K562 (cell line): Measurements from ENCODE around the gene COL5A1. TPM values are rescaled to one million over a fixed set of nuclear protein-coding genes. Genes with fewer than 3 reads are reported as not detected.

ENCODE experiments used
- ATAC-seq: fragments of 200-7000 bp; cut with Tn5 transposase; 3 replicates; pipeline ENCODE4 v1.9.1; 2020; ENCODE audit warnings: moderate library complexity
- BruUV-seq: library from RNA; stranded (reverse); fragments of 400-500 nt; replicated peaks from 2 replicates; lab custom pipeline; 2021; lab: Mats Ljungman, UMichigan
- CTCF ChIA-PET: fragments of 300-600 bp; formaldehyde crosslinking; extraction: SDS; loops from one replicate; lab custom pipeline; 2021; ENCODE audit warnings: low intra/inter-chr PET ratio; lab: Yijun Ruan, JAX
- POLR2A ChIA-PET: fragments of 300-600, 350-650 bp; sonication (Branson Sonifier 250); formaldehyde crosslinking; extraction: SDS; loops from one replicate; lab custom pipeline; 2021; ENCODE audit warnings: antibody characterized with exemption, inconsistent platforms; lab: Yijun Ruan, JAX
- DNase-seq, 4 experiments: peaks; one replicate each; pipeline versions ENCODE4 v3.0.0 to v3.0.0-alpha.2; 2011 to 2018; ENCODE audit warnings: low spot score in 3 of 4, mixed read lengths in 3 of 4; ENCODE audit errors: extremely low read depth in 1 of 4
- FAIRE-seq: peaks from 2 replicates; lab custom pipeline; 2011; peaks lifted over from hg19 to GRCh38; lab: Jason Lieb, UNC
- H2AFZ ChIP-seq: 2 replicates; pipeline ENCODE4 v1.6.0; 2011; ENCODE audit warnings: low read depth, low read length, control low read depth, inconsistent platforms
- H3K27ac ChIP-seq: fragments of 200-600 bp; 3 replicates; pipeline ENCODE4 v1.8.0; 2011; ENCODE audit warnings: low read depth, mild to moderate bottlenecking, control low read depth, inconsistent platforms, low read length, moderate library complexity, mixed read lengths; ENCODE audit errors: extremely low read depth
- H3K27me3 ChIP-seq, 2 experiments: fragments of 300-600 bp in 1 of 2; 2 replicates in 1 of 2; 3 replicates in 1 of 2; pipeline versions ENCODE4 v1.6.0 to v1.8.0; 2011; ENCODE audit warnings: inconsistent platforms in 2 of 2, low read length in 2 of 2, mild to moderate bottlenecking in 1 of 2, mixed read lengths in 1 of 2, moderate library complexity in 1 of 2; ENCODE audit not compliant: control insufficient read depth in 2 of 2, insufficient read depth in 2 of 2
- H3K36me3 ChIP-seq: fragments of 300-600 bp; 3 replicates; pipeline ENCODE4 v1.8.0; 2011; ENCODE audit warnings: mild to moderate bottlenecking, low read length, inconsistent platforms; ENCODE audit not compliant: control insufficient read depth, insufficient read depth
- H3K4me1 ChIP-seq, 2 experiments: fragments of 200-600 bp in 1 of 2; replicated peaks in 1 of 2; 2 replicates in 1 of 2; 3 replicates in 1 of 2; pipeline versions ENCODE4 v1.5.1 to v1.8.0; 2011; ENCODE audit warnings: inconsistent platforms in 2 of 2, low read length in 2 of 2, mild to moderate bottlenecking in 1 of 2, mixed read lengths in 1 of 2, moderate library complexity in 1 of 2; ENCODE audit not compliant: control insufficient read depth in 2 of 2, insufficient read depth in 2 of 2
- H3K4me2 ChIP-seq: 2 replicates; pipeline ENCODE4 v1.6.1; 2011; ENCODE audit warnings: low read length, control low read depth, inconsistent platforms, mixed read lengths; ENCODE audit not compliant: insufficient read depth
- H3K4me3 ChIP-seq: fragments of 200-600 bp; sonication (generic), shearing (Covaris generic); 2 replicates; pipeline ENCODE4 v1.5.1; 2016; ENCODE audit warnings: control low read depth, inconsistent platforms
- H3K79me2 ChIP-seq: fragments of 200-600 bp; 3 replicates; pipeline ENCODE4 v1.8.0; 2011; ENCODE audit warnings: low read length, inconsistent platforms; ENCODE audit not compliant: control insufficient read depth, insufficient read depth
- H3K9ac ChIP-seq, 2 experiments: 2 replicates each; pipeline versions ENCODE4 v1.6.0 to v1.6.1; 2011; ENCODE audit warnings: low read depth in 2 of 2, low read length in 2 of 2, control low read depth in 1 of 2, inconsistent platforms in 1 of 2, mild to moderate bottlenecking in 1 of 2, mixed read lengths in 1 of 2; ENCODE audit not compliant: insufficient read depth in 1 of 2
- H3K9me1 ChIP-seq: one replicate; pipeline ENCODE4 v1.6.0; 2011; ENCODE audit warnings: inconsistent platforms, mild to moderate bottlenecking, low read length, moderate library complexity; ENCODE audit not compliant: control insufficient read depth, insufficient read depth
- H3K9me3 ChIP-seq: replicated peaks from 2 replicates; pipeline ENCODE4 v1.5.1; 2011; ENCODE audit warnings: low read depth, low read length, inconsistent platforms; ENCODE audit not compliant: control insufficient read depth, insufficient read depth
- H4K20me1 ChIP-seq: replicated peaks from 2 replicates; pipeline ENCODE4 v1.6.1; 2011; ENCODE audit warnings: low read length, inconsistent platforms, mixed read lengths; ENCODE audit not compliant: control insufficient read depth, insufficient read depth
- HDAC8 ChIP-seq: fragments of 450-650 bp; IDR thresholded peaks from 2 replicates; pipeline ENCODE4 v1.6.1; 2016; ENCODE audit warnings: mild to moderate bottlenecking, missing genetic modification characterization, moderate library complexity, missing compliant biosample characterization
- JUND ChIP-seq, 2 experiments: IDR thresholded peaks; 2 replicates in 1 of 2; 3 replicates in 1 of 2; pipeline ENCODE4 v1.6.1; 2011; ENCODE audit warnings: borderline replicate concordance in 2 of 2, low read depth in 2 of 2, low read length in 2 of 2, improper control_type of control experiment in 1 of 2, missing biosample characterization in 1 of 2, missing genetic modification characterization in 1 of 2, missing genetic modification reagents in 1 of 2
- KHSRP ChIP-seq: fragments of 450-650 bp; IDR thresholded peaks from 2 replicates; pipeline ENCODE4 v1.6.1; 2017
- MEF2D ChIP-seq: conservative IDR thresholded peaks from 2 replicates; pipeline ENCODE4 v1.6.1; 2016; ENCODE audit warnings: low read depth, missing genetic modification characterization, missing compliant biosample characterization
- PTRF ChIP-seq: fragments of 450-650 bp; IDR thresholded peaks from 2 replicates; pipeline ENCODE4 v1.6.1; 2016; ENCODE audit warnings: mild to moderate bottlenecking, missing genetic modification characterization, missing compliant biosample characterization
- RUNX1 ChIP-seq: sonication (generic); IDR thresholded peaks from 2 replicates; pipeline ENCODE4 v1.6.1; 2016; ENCODE audit warnings: antibody characterized with exemption, low read depth
- SOX6 ChIP-seq: fragments of 450-650 bp; IDR thresholded peaks from 2 replicates; pipeline ENCODE4 v1.6.1; 2014; ENCODE audit warnings: mild to moderate bottlenecking
- SREBF2 ChIP-seq: sonication (generic); formaldehyde crosslinking; IDR thresholded peaks from 2 replicates; pipeline ENCODE4 v1.4.0; 2020; ENCODE audit warnings: mild to moderate bottlenecking, missing genetic modification reagents
- ZNF124 ChIP-seq: sonication (generic); formaldehyde crosslinking; IDR thresholded peaks from 2 replicates; pipeline ENCODE4 v1.8.1; 2022; ENCODE audit warnings: missing genetic modification reagents
- ZNF507 ChIP-seq: conservative IDR thresholded peaks from 2 replicates; pipeline ENCODE4 v1.6.1; 2017; ENCODE audit warnings: missing genetic modification characterization, missing compliant biosample characterization
- ZNF592 ChIP-seq: fragments of 450-650 bp; IDR thresholded peaks from 2 replicates; pipeline ENCODE4 v1.6.1; 2017; ENCODE audit warnings: antibody characterized with exemption, mild to moderate bottlenecking
- ZNF77 ChIP-seq: fragments of 250-450 bp; sonication (Bioruptor Pico); IDR thresholded peaks from 2 replicates; pipeline ENCODE4 v1.5.0; 2020
- WGBS: fragments of 100-300 bp; shearing (Covaris generic); methylation state at CpG from one replicate; pipeline ENCODE4 v1.1.6; 2016; ENCODE audit warnings: low coverage, mixed read lengths; ENCODE audit not compliant: insufficient coverage; ENCODE audit errors: missing lambda C conversion rate; 5-methylcytosine and 5-hydroxymethylcytosine counted together
- in situ Hi-C: fragments of 300-500 bp; cut with MboI; formaldehyde crosslinking; loops from 4 replicates; pipeline ENCODE4 v1.15.0; 2018; ENCODE audit warnings: inconsistent platforms, mixed read lengths
- intact Hi-C: fragments of 100-400 bp; cut with micrococcal nuclease; formaldehyde crosslinking; loops from 2 replicates; pipeline ENCODE4 v1.14.2; 2022
- polyA plus RNA-seq, 8 experiments: library from polyadenylated mRNA; depleted of rRNA in 4 of 8; stranded (reverse) in 5 of 8; unstranded in 3 of 8; fragments of >200 nt; fragmentation: Nextera tagmentation in 2 of 8; fragmentation: Illumina TruSeq in 1 of 8; extraction: Ambion mirVana in 2 of 8; extraction: Trizol in 1 of 8; gene quantifications; 2 replicates each; pipeline versions ENCODE4 v1.2.1 to v1.2.3, GENCODE V29; 2011 to 2014; ENCODE audit warnings: inconsistent platforms in 1 of 8, missing spikeins in 1 of 8
- total RNA-seq, 7 experiments: library from RNA; depleted of rRNA in 6 of 7; stranded (reverse); fragments of >200 nt in 6 of 7; fragmentation: Illumina TruSeq in 2 of 7; extraction: Trizol in 2 of 7; gene quantifications; 2 replicates each; pipeline versions ENCODE4 v1.2.1 to v1.2.3, GENCODE V29; 2011 to 2021; ENCODE audit warnings: low replicate concordance in 1 of 7

COL5A1 gene
- total and polyA plus RNA-seq, 9 of the 15 experiments (the other 6 are each of a cell fraction or from before 2014, with no cell fraction given), result under 0.01 to 0.13 (median 0.04) TPM; not detected in 6

DNA sequence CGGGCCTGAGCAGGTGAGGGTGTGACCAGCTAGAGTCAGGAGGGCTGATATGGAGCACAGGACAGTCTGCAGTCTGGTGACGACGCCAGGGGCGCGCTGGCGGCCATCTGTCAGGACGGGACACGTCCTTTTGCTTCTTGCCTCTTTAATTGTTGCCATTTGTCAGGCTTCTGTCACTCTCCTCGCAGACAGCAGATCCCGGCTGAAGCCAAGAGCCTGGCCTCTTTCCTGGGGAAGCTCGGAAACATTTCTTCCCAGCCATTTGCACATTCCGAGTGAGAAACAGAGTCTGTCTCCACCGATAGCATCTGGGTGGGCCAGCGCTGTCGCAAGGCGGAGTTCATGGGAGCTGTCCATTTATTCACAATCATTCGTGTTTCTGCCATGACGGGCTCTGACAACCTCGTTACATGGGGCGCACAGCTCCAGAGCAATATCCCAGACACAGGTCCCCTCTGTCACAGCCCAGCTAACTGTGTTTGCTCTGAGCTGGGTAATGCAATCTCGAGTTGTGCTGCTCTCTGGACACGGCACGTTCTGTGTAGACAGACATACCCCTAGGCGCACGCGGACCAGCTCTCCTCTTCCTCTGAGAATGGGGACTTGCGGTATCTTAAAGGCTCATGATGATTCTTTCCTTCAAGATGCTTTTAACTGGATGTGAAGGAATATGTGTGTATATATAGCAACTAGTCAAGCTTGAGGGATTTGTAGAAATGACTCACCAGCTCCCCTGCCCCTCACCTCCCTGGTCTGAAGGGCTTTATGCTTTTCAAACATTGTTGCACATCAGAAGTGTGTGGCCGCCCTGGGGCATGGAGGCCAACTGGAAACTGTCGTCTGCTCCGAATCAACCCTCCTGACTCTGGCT is 133.7 kb downstream of the COL5A1 start:
- ChIA-PET CTCF (no interaction called here), POLR2A (no interaction called here)
- FAIRE-seq (no peak), ATAC-seq (no peak), DNase-seq (no peak)
- intact Hi-C loops (no loop called here), in situ Hi-C loops (no loop called here)
- no peak overlapping the region for H2AFZ ChIP-seq
- no TSS peak for BruUV-seq
- no peaks in the 10 kb centered on the region for H3K9me1 ChIP-seq
- H4K20me1 ChIP-seq, result peaks cover 18% of the 10 kb centered on the region
- H3K27me3 ChIP-seq, result peaks cover 12 to 89% of the 10 kb centered on the region in 2 experiments
- peaks cover 0 to 8% of the 10 kb centered on the region in 2 experiments; a peak in 1 of 5 replicates for H3K4me1 ChIP-seq
- H3K27ac ChIP-seq, result no peak overlapping the region
- no peaks in the 10 kb centered on the region; the same call in 1 of the 2 replicates for H3K9me3 ChIP-seq
- no peak overlapping the region for H3K9ac ChIP-seq
- H3K36me3 ChIP-seq, result no peaks in the 10 kb centered on the region
- no peak overlapping the region for H3K4me3 ChIP-seq
- H3K79me2 ChIP-seq, result no peaks in the 10 kb centered on the region
- no peak for TF ChIP-seq SREBF2
- TF ChIP-seq RUNX1, result no peak
- no peak for TF ChIP-seq JUND (IDR thresholded peaks at IDR 0.05; ENCODE audit: borderline replicate concordance, low read depth, low read length)
- TF ChIP-seq JUND (tag; IDR thresholded peaks at IDR 0.05; ENCODE audit: borderline replicate concordance, low read depth, low read length), result no peak
- TF ChIP-seq ZNF77 (CRISPR knock-in tag), result no peak
- no peak for TF ChIP-seq PTRF (tag)
- no peak for TF ChIP-seq ZNF507 (tag)
- TF ChIP-seq HDAC8 (tag), result no peak
- no peak for TF ChIP-seq KHSRP
- TF ChIP-seq MEF2D, result no peak
- TF ChIP-seq SOX6, result no peak
- TF ChIP-seq ZNF592, result no peak
- TF ChIP-seq ZNF124 (CRISPR knock-in tag), result no peak
- no peak overlapping the region for H3K4me2 ChIP-seq
- WGBS, result under 1% methylated on average over 25 of the region's 30 CpGs
